ENCODE data around the gene HHIPL2.

GRCh38 chr1:222530852-222531251, 17.1 kb downstream of the HHIPL2 start:
- TF ChIP-seq CSRNP3 (CRISPR knock-in tag; IDR thresholded peaks at IDR 0.05) (no peak), GLIS3 (CRISPR knock-in tag; IDR thresholded peaks at IDR 0.05) (no peak)

Data from SK-N-SH treated with all-trans-retinoic acid at 6 μM for 48 hours (cell line).